SK-N-SH (cell line): ENCODE data around the gene AP5B1. TPM values are rescaled to one million over a fixed set of nuclear protein-coding genes. Genes with fewer than 3 reads are reported as not detected.

Experiments
- CTCF ChIA-PET: fragments of 300-600, 350-600 bp; formaldehyde crosslinking; extraction: SDS; loops from one replicate; lab custom pipeline; 2021; lab: Yijun Ruan, JAX
- POLR2A ChIA-PET: fragments of 350-600 bp; sonication (Branson Sonifier 250); formaldehyde crosslinking; extraction: SDS; loops from one replicate; lab custom pipeline; 2020; ENCODE audit warnings: antibody characterized with exemption, inconsistent platforms; lab: Yijun Ruan, JAX
- DNase-seq: peaks from one replicate; pipeline ENCODE4 v3.0.0; 2012
- H2AFZ ChIP-seq: fragments of 200-600 bp; sonication (generic); 2 replicates; pipeline ENCODE4 v1.8.1; 2016; ENCODE audit warnings: antibody characterized with exemption, mild to moderate bottlenecking, low read depth
- H3F3A ChIP-seq: fragments of 200-600 bp; sonication (generic); replicated peaks from 2 replicates; pipeline ENCODE3; 2016; ENCODE audit warnings: antibody characterized with exemption, mild to moderate bottlenecking; ENCODE audit not compliant: insufficient read depth
- H3K27ac ChIP-seq, 2 experiments: fragments of 200-500 bp in 1 of 2; fragments of 200-600 bp in 1 of 2; sonication (Bioruptor generic) in 1 of 2; sonication (generic), shearing (Covaris generic) in 1 of 2; 2 replicates each; pipeline versions ENCODE4 v1.5.1 to v1.6.1; 2014 to 2016; ENCODE audit warnings: low read depth in 2 of 2, inconsistent platforms in 1 of 2, low read length in 1 of 2, mild to moderate bottlenecking in 1 of 2, mixed read lengths in 1 of 2
- H3K27me3 ChIP-seq: fragments of 200-600 bp; sonication (generic), shearing (Covaris generic); 2 replicates; pipeline ENCODE4 v1.6.1; 2016; ENCODE audit warnings: mixed run types; ENCODE audit not compliant: insufficient read depth
- H3K36me3 ChIP-seq, 2 experiments: fragments of 200-500 bp in 1 of 2; fragments of 200-600 bp in 1 of 2; sonication (Bioruptor generic) in 1 of 2; sonication (generic) in 1 of 2; replicated peaks in 1 of 2; 2 replicates each; pipeline versions ENCODE3 to v1.5.1; 2014 to 2016; ENCODE audit warnings: low read length in 1 of 2, mild to moderate bottlenecking in 1 of 2; ENCODE audit not compliant: insufficient read depth in 2 of 2, control insufficient read depth in 1 of 2
- H3K4me1 ChIP-seq, 2 experiments: fragments of 200-500 bp in 1 of 2; fragments of 200-600 bp in 1 of 2; sonication (Bioruptor generic) in 1 of 2; sonication (generic), shearing (Covaris generic) in 1 of 2; 2 replicates each; pipeline versions ENCODE4 v1.5.1 to v1.6.1; 2014 to 2016; ENCODE audit warnings: low read depth in 1 of 2, low read length in 1 of 2, mixed run types in 1 of 2; ENCODE audit not compliant: insufficient read depth in 2 of 2, control insufficient read depth in 1 of 2
- H3K4me2 ChIP-seq: fragments of 200-600 bp; sonication (generic), shearing (Covaris generic); 2 replicates; pipeline ENCODE4 v1.6.1; 2017; ENCODE audit warnings: mixed run types
- H3K4me3 ChIP-seq, 2 experiments: fragments of 200-500 bp in 1 of 2; fragments of 200-600 bp in 1 of 2; sonication (Bioruptor generic) in 1 of 2; sonication (generic), shearing (Covaris generic) in 1 of 2; 2 replicates each; pipeline versions ENCODE4 v1.5.1 to v1.8.1; 2014 to 2016; ENCODE audit warnings: low read depth in 2 of 2, inconsistent platforms in 1 of 2, low read length in 1 of 2, mild to moderate bottlenecking in 1 of 2, mixed read lengths in 1 of 2, moderate library complexity in 1 of 2
- H3K79me2 ChIP-seq: fragments of 200-600 bp; sonication (generic); 2 replicates; pipeline ENCODE4 v1.8.1; 2017; ENCODE audit warnings: mild to moderate bottlenecking; ENCODE audit not compliant: insufficient read depth
- H3K9ac ChIP-seq: fragments of 200-600 bp; sonication (generic); 2 replicates; pipeline ENCODE4 v1.6.1; 2017; ENCODE audit warnings: mixed run types
- H3K9me2 ChIP-seq: fragments of 200-600 bp; sonication (generic); 2 replicates; pipeline ENCODE4 v1.6.1; 2017; ENCODE audit warnings: mixed run types
- H3K9me3 ChIP-seq: fragments of 200-600 bp; sonication (generic); 2 replicates; pipeline ENCODE4 v1.6.1; 2017; ENCODE audit warnings: mixed run types, mild to moderate bottlenecking, moderate library complexity
- H4K20me1 ChIP-seq: fragments of 200-600 bp; sonication (generic); 2 replicates; pipeline ENCODE4 v1.6.1; 2017; ENCODE audit warnings: mild to moderate bottlenecking, mixed run types; ENCODE audit not compliant: insufficient read depth
- CTCF ChIP-seq: fragments of 200-600 bp; sonication (generic); IDR thresholded peaks from 2 replicates; pipeline ENCODE4 v1.6.1; 2017; ENCODE audit warnings: antibody characterized with exemption, mild to moderate bottlenecking, moderate library complexity
- EP300 ChIP-seq, 2 experiments: IDR thresholded peaks; 2 replicates each; pipeline versions ENCODE4 v1.4.0 to v1.6.1; 2012; ENCODE audit warnings: borderline replicate concordance in 1 of 2, low read depth in 1 of 2, low read length in 1 of 2
- EZH2phosphoT487 ChIP-seq: fragments of 200-600 bp; sonication (generic); IDR thresholded peaks from 2 replicates; pipeline ENCODE4 v1.6.1; 2017; ENCODE audit warnings: low read depth, mixed run types, mild to moderate bottlenecking, antibody characterized with exemption, moderate library complexity, borderline replicate concordance
- FOSL2 ChIP-seq: IDR thresholded peaks from 2 replicates; pipeline ENCODE4 v1.4.0; 2012; ENCODE audit warnings: low read depth, mild to moderate bottlenecking, moderate library complexity, borderline replicate concordance
- FOXJ3 ChIP-seq: sonication (generic); formaldehyde crosslinking; IDR thresholded peaks from 2 replicates; pipeline ENCODE4 v1.5.1; 2020; ENCODE audit warnings: mild to moderate bottlenecking, missing genetic modification reagents
- JUND ChIP-seq: IDR thresholded peaks from 2 replicates; pipeline ENCODE4 v1.4.0; 2012
- MEF2A ChIP-seq: IDR thresholded peaks from 2 replicates; pipeline ENCODE4 v1.4.0; 2012; ENCODE audit warnings: low read depth, borderline replicate concordance
- MXI1 ChIP-seq: IDR thresholded peaks from 2 replicates; pipeline ENCODE4 v1.6.1; 2012; ENCODE audit warnings: mild to moderate bottlenecking, low read depth, low read length, improper control_type of control experiment
- NFIC ChIP-seq: IDR thresholded peaks from 2 replicates; pipeline ENCODE4 v1.4.0; 2012; ENCODE audit warnings: borderline replicate concordance
- POLR2AphosphoS5 ChIP-seq: IDR thresholded peaks from 2 replicates; pipeline ENCODE4 v1.6.1; 2012; ENCODE audit warnings: low read depth, low read length
- SIN3A ChIP-seq: IDR thresholded peaks from 2 replicates; pipeline ENCODE4 v1.6.1; 2012; ENCODE audit warnings: low read depth, mild to moderate bottlenecking, low read length, moderate library complexity, borderline replicate concordance
- SMC3 ChIP-seq: IDR thresholded peaks from 2 replicates; pipeline ENCODE4 v1.6.1; 2012; ENCODE audit warnings: low read depth, low read length, improper control_type of control experiment
- TAF1 ChIP-seq: IDR thresholded peaks from 2 replicates; pipeline ENCODE4 v1.6.1; 2012; ENCODE audit warnings: low read depth, mild to moderate bottlenecking, low read length, moderate library complexity, borderline replicate concordance
- WGBS: methylation state at CpG from one replicate; pipeline ENCODE4 v1.1.6; 2017; ENCODE audit warnings: low lambda C conversion rate; 5-methylcytosine and 5-hydroxymethylcytosine counted together
- polyA plus RNA-seq, 3 experiments: library from polyadenylated mRNA; depleted of rRNA; stranded (reverse); fragments of >200 nt; gene quantifications; 2 replicates each; pipeline ENCODE4 v1.2.3, GENCODE V29; 2012
- TF ChIP-seq, protein P1 (sequence below): IDR thresholded peaks from 2 replicates; pipeline ENCODE4; 2012
- TF ChIP-seq, protein P2 (sequence below): fragments of 150-350 bp; IDR thresholded peaks from 2 replicates; pipeline ENCODE4 v1.6.1; 2017; ENCODE audit warnings: antibody characterized with exemption, low read length, low read depth, borderline replicate concordance
- TF ChIP-seq, protein P3 (sequence below): IDR thresholded peaks from 2 replicates; pipeline ENCODE4 v1.4.0; 2012; ENCODE audit warnings: low read depth, borderline replicate concordance
- TF ChIP-seq, protein P4 (sequence below): IDR thresholded peaks from 2 replicates; pipeline ENCODE4 v1.4.0; 2012; ENCODE audit warnings: low read depth, borderline replicate concordance

The AP5B1 gene
- polyA plus RNA-seq, 1 of the 3 experiments (the other 2 are of a cell fraction) = 3.8 TPM

DNA sequence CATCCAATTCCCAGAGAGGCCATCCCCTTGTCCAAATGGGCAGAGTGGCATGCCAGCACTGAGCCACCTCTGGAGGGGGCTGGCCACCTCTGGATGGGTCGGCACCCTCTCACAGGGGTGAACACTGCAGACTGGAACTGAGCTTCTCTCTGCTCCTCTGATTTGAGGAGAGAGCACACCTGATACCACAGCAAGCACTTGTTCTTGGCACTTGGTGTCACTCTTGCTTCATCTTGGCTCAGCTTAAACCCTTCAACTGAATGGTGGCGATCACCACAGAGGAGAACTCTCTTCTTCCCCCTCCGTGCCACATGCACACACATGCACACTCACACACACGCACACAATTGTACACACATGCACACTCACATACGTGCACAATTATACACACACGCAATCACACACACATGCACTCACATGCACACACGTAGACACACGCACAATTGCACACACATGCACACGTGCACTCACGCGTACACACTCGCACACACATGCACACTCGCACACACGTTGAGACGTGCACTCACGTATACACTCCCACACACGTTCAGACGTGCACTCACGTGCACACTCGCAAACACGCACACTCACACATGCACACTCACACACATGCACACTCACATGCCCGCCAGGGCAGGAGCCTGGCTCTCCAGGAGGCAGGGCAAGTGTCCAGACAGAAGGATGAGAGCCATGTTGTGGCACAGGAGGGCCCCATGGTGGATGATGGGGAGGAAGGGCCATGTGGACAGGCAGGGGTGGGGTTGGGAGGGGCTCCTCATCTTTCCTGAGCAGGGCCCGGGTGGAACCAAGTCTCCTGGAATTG, 29.5 kb upstream of the AP5B1 start (continued):
- no peak for TF ChIP-seq CTCF
- no peak for TF ChIP-seq POLR2AphosphoS5
- TF ChIP-seq EP300 (IDR thresholded peaks at IDR 0.05; ENCODE audit: borderline replicate concordance in 1 of 2, low read depth in 1 of 2, low read length in 1 of 2) = no peak
- no peak for TF ChIP-seq MXI1
- no peak for TF ChIP-seq FOXJ3 (CRISPR knock-in tag)

DNA sequence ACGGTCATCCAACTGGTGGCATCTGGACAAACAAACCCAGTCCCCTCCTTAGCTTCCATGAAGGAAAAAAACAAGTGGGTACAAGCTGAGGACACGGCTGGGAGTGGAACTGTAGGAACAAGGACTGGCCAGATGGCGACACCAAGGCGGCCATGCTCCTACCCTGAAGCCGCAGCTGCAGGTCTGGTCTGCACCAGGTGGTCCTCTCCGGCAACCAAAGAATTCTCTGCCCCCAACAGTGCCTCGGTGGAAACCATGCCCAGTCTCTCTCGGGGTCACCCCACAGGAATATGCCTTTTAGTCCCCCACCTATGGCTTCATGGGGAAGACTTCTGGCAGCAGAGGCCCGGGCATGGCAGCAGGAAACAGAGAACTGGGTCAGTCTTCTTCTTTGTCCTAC, 28.7 kb upstream of the AP5B1 start:
- H2AFZ ChIP-seq = no peak overlapping the region
- ChIA-PET CTCF (interaction anchor here (0.6 to 4.2 kb wide), 7 partner anchors 8 to 192 kb away, joined by 3 to 21 read pairs (median 5); partner anchors contain the start of gene KAT5), POLR2A (no interaction called here)
- no peaks in the 10 kb centered on the region for H3K4me1 ChIP-seq
- no peak overlapping the region for H3K4me3 ChIP-seq
- H3K27me3 ChIP-seq = peaks cover 35% of the 10 kb centered on the region; the same call in 1 of the 2 replicates
- no peaks in the 10 kb centered on the region for H3K79me2 ChIP-seq
- H3F3A ChIP-seq = no peaks in the 10 kb centered on the region
- H4K20me1 ChIP-seq = no peaks in the 10 kb centered on the region
- H3K9me3 ChIP-seq = no peaks in the 10 kb centered on the region
- WGBS = 38% methylated on average over 8 of the region's 9 CpGs
- no peak for DNase-seq
- H3K9me2 ChIP-seq = no peaks in the 10 kb centered on the region
- H3K9ac ChIP-seq = no peak overlapping the region
- no peak for TF ChIP-seq SIN3A
- TF ChIP-seq CTCF = no peak
- TF ChIP-seq FOSL2 = no peak
- no peak for TF ChIP-seq EZH2phosphoT487
- TF ChIP-seq, protein P1, sequence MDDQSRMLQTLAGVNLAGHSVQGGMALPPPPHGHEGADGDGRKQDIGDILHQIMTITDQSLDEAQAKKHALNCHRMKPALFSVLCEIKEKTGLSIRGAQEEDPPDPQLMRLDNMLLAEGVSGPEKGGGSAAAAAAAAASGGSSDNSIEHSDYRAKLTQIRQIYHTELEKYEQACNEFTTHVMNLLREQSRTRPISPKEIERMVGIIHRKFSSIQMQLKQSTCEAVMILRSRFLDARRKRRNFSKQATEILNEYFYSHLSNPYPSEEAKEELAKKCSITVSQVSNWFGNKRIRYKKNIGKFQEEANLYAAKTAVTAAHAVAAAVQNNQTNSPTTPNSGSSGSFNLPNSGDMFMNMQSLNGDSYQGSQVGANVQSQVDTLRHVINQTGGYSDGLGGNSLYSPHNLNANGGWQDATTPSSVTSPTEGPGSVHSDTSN = no peak
- TF ChIP-seq, protein P2, sequence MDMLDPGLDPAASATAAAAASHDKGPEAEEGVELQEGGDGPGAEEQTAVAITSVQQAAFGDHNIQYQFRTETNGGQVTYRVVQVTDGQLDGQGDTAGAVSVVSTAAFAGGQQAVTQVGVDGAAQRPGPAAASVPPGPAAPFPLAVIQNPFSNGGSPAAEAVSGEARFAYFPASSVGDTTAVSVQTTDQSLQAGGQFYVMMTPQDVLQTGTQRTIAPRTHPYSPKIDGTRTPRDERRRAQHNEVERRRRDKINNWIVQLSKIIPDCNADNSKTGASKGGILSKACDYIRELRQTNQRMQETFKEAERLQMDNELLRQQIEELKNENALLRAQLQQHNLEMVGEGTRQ = no peak
- TF ChIP-seq NFIC = no peak
- TF ChIP-seq JUND = no peak
- TF ChIP-seq, protein P3, sequence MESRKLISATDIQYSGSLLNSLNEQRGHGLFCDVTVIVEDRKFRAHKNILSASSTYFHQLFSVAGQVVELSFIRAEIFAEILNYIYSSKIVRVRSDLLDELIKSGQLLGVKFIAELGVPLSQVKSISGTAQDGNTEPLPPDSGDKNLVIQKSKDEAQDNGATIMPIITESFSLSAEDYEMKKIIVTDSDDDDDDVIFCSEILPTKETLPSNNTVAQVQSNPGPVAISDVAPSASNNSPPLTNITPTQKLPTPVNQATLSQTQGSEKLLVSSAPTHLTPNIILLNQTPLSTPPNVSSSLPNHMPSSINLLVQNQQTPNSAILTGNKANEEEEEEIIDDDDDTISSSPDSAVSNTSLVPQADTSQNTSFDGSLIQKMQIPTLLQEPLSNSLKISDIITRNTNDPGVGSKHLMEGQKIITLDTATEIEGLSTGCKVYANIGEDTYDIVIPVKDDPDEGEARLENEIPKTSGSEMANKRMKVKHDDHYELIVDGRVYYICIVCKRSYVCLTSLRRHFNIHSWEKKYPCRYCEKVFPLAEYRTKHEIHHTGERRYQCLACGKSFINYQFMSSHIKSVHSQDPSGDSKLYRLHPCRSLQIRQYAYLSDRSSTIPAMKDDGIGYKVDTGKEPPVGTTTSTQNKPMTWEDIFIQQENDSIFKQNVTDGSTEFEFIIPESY = no peak
- TF ChIP-seq TAF1 = no peak
- no peak for TF ChIP-seq MEF2A
- TF ChIP-seq, protein P4, sequence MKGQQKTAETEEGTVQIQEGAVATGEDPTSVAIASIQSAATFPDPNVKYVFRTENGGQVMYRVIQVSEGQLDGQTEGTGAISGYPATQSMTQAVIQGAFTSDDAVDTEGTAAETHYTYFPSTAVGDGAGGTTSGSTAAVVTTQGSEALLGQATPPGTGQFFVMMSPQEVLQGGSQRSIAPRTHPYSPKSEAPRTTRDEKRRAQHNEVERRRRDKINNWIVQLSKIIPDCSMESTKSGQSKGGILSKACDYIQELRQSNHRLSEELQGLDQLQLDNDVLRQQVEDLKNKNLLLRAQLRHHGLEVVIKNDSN = no peak
- TF ChIP-seq MXI1 = no peak
- TF ChIP-seq SMC3 = no peak
- H3K4me2 ChIP-seq = no peak overlapping the region
- no peaks in the 10 kb centered on the region for H3K36me3 ChIP-seq
- H3K27ac ChIP-seq = no peak overlapping the region
